NCI-H524 treated with DMSO at 0.1 percent for 48 hours (cell line): ENCODE data around the gene FKBP11.
A peak's percentile ranks its signal among the peaks of the same experiment; 100 is the strongest.

Source experiments
- DNase-seq: peaks from one replicate; lab custom pipeline; 2025; lab: John Stamatoyannopoulos, UW

FKBP11 gene

GRCh38 chr12:48925304-48926011 lies at the start of gene FKBP11:
Gene FKBP11 (minus strand): TSS chr12:48925492. CDS start chr12:48925428, 64 bp downstream.
- DNase-seq, result no peak

- no peak for DNase-seq
These were observed 48.8 kb upstream of the FKBP11 start for GRCh38 chr12:48973941-48974673.

DNA sequence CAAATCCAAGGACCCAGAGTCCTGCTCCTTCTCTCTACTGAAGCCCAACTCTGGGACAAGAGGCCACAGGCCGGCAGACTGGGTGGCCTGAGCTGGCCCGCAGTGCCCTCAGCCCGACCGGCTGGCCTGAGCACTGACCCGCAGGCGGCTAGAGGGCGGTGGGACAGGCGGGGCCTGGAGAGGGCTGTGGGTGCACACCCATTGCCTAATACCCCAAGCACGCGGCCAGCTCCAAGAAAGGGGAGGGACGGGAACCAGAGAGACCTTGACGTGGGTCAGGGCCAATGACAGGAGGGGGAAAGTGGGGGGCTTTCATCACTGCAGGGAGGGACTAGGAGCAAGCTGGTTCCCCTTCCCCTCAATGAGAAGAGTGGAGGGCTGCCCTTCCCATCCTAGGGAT lies 48.2 kb upstream of the FKBP11 start:
- DNase-seq, result no peak

GRCh38 chr12:48972952-48973483 lies 47.7 kb upstream of the FKBP11 start:
- no peak for DNase-seq

DNA sequence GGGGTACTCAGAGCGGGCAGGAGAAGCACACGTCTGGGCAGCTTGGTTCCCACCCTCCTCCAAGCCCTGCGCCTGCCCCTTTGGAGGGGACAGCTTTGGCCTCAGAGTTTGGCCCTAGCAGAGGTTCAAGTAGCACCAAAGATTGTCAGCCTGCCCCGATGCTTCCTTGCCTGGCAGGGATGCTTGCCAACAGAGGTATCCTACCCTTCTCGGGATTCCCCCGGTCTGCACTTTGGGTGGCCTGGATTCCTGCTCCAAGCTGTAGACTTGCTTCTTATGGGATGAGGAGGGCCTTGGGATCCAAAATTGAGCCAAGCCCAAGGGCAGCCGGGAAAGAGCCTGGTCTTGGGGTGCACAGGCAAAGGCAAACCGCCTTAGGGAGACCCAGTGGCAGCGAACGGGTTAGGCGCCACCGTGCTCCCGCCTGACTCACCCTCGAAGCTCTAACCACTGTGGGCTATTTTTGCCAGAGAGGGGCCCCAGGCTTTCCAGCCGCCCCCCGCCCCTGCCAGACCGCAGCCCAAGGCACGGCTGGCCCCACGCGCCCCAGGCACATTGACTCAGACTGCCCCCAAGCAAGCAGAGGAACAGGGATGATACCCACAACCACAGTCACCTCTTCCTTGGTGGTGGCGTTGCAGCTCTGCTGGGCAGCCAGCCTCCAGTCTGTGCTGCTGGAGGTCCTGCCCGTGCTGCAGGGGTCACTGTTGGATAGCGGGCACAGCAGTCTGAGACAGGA lies 47.1 kb upstream of the FKBP11 start:
- DNase-seq, result no peak

GRCh38 chr12:48970702-48971334 lies 45.5 kb upstream of the FKBP11 start:
- DNase-seq, result no peak

DNA sequence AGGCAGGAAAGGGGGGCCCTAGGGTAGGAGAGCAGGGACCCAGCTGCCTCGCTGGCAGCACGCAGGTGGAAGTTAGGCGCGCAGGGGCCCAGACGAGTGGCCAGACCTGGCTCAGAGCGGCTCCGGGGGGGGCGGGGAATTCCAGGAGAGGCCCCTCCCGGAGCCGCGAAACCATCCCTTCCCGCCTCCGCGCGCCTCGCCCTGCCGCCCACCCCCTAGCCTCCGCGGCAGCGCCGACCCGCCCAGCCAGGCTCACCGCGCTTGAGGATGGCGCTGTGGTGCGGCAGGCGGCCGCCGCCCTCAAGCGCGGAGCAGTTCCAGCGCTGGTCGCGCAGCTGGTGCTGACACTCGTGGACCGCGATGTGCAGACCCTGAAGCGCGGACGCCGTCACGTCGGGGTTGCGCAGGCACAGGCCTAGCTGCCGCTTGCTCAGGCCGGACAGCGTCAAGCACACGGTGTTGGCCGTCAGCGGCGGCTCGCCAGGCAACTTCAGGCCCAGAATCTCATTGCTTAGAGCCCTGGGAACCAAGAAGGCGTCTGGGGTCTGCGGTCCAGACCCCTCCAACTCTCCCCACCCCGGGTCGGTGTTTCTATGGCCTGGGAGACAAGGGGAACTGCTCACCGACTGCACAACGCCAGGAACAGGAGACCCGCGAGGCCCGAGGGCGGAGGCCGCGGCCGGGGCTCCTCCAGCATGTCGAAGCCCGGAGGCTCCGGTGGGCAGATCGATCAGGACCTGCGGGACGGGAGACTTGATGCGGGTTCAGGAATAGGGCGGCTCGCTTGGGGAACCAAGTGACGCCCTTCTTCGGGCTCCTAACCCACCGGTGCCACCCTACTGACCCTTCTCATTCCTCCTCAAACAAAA lies 44.8 kb upstream of the FKBP11 start:
- DNase-seq, result no peak

GRCh38 chr12:48969160-48969771 lies 44.0 kb upstream of the FKBP11 start:
- no peak for DNase-seq

DNA sequence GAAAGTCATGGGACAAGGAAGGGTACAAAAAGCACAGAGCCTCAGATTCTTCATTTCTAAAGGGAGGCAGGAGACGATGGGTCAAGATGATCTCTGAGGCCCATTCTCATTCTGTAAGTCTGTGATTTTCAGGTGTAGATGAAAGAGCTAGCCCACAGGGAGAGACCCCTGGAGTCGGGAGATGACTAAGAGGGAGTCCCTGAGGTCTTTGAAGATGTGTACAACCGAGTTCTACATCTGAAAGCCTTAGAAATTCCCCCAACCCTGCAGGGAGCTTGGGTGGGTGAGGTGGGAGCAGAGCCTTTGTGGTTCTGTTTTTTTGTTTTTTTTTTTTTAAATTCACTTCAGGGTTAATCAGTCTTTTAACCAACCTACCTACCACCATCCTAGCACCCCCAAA lies 43.2 kb upstream of the FKBP11 start:
- no peak for DNase-seq

- no peak for DNase-seq
These were observed 42.7 kb upstream of the FKBP11 start for GRCh38 chr12:48967991-48968390.

DNA sequence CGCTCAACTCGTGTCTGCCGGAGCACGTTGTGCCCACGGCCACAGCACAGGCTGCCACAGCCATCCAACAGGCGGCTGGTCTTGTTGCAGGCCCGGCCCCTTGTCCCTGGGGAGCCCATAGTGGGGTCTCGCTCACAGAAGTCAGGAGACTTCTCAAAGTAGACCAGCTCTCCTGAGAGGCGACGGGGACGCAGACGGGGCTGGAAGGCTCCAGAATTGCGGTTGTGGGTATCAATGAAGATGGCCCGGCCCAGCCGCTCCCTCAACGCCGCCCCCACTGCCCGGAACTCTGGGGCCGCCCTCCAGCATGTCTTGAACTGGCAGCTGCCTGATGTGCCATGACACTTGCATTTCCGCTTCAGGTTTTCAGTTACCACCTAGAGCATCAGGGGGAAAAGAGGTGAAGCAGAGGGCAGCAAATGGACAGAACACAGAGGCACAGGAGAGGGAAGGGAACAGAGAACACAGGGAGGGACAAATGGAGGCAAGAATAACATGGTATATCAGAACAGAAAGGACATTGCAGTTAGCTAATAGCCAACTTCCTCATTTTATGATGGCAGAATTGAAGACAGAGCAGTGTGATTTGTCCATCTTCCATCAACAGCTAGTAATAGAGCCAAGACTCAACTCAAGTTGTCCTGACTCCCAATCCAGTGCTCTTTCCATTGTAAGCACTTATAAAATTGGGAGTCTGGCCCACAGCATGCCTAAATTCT lies 41.0 kb upstream of the FKBP11 start:
- DNase-seq, result no peak

DNA sequence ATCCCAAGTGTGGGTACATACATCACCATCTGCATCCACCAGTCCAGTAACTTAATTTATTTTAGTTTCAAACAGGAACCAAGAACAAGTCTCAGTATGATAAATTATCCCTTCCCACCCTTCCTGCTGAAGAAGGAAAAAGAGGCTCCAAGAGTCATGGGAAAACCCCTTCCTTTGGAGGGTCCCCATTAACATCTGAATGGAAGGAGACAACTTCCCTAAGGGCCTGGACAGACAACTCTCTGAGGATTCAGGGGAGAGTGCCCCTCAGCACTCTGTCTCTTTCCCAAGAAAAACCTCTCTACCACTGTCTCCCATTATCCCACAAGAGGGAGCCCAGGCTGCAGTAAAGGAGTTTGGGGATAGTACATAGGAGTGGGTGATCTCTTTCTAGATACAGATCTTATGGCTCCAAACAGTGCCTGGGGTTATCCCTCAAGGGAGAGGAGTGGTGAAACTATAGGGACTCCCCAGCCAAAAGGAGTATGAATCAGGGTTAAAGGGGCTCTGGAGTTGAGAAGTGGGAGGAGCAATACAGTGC lies 40.1 kb upstream of the FKBP11 start:
- DNase-seq, result no peak

GRCh38 chr12:48961801-48962200 lies 36.5 kb upstream of the FKBP11 start:
- no peak for DNase-seq

- DNase-seq, result no peak
These were observed 36.0 kb upstream of the FKBP11 start for GRCh38 chr12:48961331-48961730.

GRCh38 chr12:48960834-48961233 lies 35.5 kb upstream of the FKBP11 start:
- DNase-seq, result no peak

DNA sequence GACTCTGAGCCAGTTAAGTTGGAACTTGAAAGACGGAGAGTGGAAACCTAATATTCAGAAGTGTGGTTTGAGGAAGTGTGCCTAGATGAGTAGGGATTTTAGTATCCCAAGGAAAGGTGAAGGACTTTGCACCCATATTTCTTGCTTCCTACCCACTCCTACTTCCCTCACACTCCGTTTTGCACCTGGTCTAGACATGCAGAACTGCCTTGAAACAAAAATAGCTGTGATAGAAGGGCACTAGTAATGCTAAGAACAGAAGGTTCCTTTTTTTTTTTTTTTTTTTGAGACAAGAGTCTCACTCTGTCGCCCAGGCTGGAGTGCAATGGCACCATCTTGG lies 32.7 kb upstream of the FKBP11 start:
- DNase-seq, result no peak

- DNase-seq, result peak; percentile 45
These were observed 32.1 kb upstream of the FKBP11 start, which contains the start of gene ARF3 for GRCh38 chr12:48957141-48958048. Gene ARF3 (minus strand): TSS chr12:48957487. CDS start chr12:48941095, 16,392 bp downstream.

- peak; percentile 53 for DNase-seq
These were observed 31.2 kb upstream of the FKBP11 start for GRCh38 chr12:48956279-48957140.
